Gastrocnemius medialis (tissue), 4 donors: ENCODE results near the gene ROPN1B. TPM values are rescaled to one million over a fixed set of nuclear protein-coding genes. Genes with fewer than 3 reads are reported as not detected.

Experiments used
- ATAC-seq, 2 donors: fragments of 150-250 bp; one replicate each; pipeline ENCODE4 v1.9.1; 2016
- DNase-seq, 2 donors: peaks; one replicate each; pipeline ENCODE4 v3.0.0-alpha.2; 2019
- H3K27ac ChIP-seq, 4 donors: fragments of 200-600 bp; sonication (generic); 1 replicate in 1 of 4; 2 replicates in 3 of 4; pipeline ENCODE4 v1.5.1; 2016 to 2018; ENCODE audit warnings: mild to moderate bottlenecking in 2 of 4, moderate library complexity in 1 of 4
- H3K27me3 ChIP-seq, 3 donors: fragments of 200-600 bp; sonication (generic) in 2 of 3; 1 replicate in 1 of 3; 2 replicates in 2 of 3; pipeline versions ENCODE4 v1.5.1 to v1.6.0; 2016 to 2019; ENCODE audit warnings: mild to moderate bottlenecking in 1 of 3, moderate library complexity in 1 of 3
- H3K36me3 ChIP-seq, 2 donors: fragments of 200-600 bp; sonication (generic) in 1 of 2; one replicate each; pipeline ENCODE4 v1.5.1; 2017 to 2018
- H3K4me1 ChIP-seq, 2 donors: fragments of 200-600 bp; sonication (generic) in 1 of 2; one replicate each; pipeline ENCODE4 v1.5.1; 2016 to 2017; ENCODE audit warnings: mild to moderate bottlenecking in 2 of 2
- H3K4me3 ChIP-seq, 4 donors: fragments of 200-600 bp; sonication (generic) in 3 of 4; 1 replicate in 1 of 4; 2 replicates in 3 of 4; pipeline ENCODE4 v1.5.1; 2016 to 2019; ENCODE audit warnings: mild to moderate bottlenecking in 2 of 4
- H3K9me3 ChIP-seq, 3 donors: fragments of 200-600 bp; sonication (generic) in 2 of 3; 1 replicate in 1 of 3; 2 replicates in 2 of 3; pipeline ENCODE4 v1.5.1; 2016 to 2019
- POLR2A ChIP-seq, 2 donors: fragments of 450-650 bp; IDR thresholded peaks; one replicate each; pipeline ENCODE4 v1.6.1; 2017; ENCODE audit warnings: antibody characterized with exemption in 2 of 2, mild to moderate bottlenecking in 2 of 2, moderate library complexity in 2 of 2
- in situ Hi-C, 4 donors: fragments of 200-750 bp; cut with MboI; loops; one replicate each; pipeline versions ENCODE4 v1.15.0 to v1.8.0; 2017; ENCODE audit warnings: low sequenced_read_pairs in 4 of 4
- intact Hi-C: fragments of 100-400 bp; cut with DNase I; formaldehyde crosslinking; loops from one replicate; pipeline ENCODE4 v1.15.1; 2023; ENCODE audit warnings: low total_unique reads
- total RNA-seq, 4 donors: library from RNA; depleted of rRNA; stranded (reverse); fragments of >200 nt; gene quantifications; one replicate each; pipeline versions ENCODE4 v1.1.0 to v1.2.3, GENCODE V29; 2016
- TF ChIP-seq, protein P1 (sequence below), 5 experiments: fragments of 450-650 bp in 3 of 5; fragments of 200-600 bp in 2 of 5; sonication (generic) in 2 of 5; IDR thresholded peaks in 4 of 5; conservative IDR thresholded peaks in 1 of 5; 1 replicate in 4 of 5; 2 replicates in 1 of 5; pipeline ENCODE4 v1.5.1; 2016 to 2019; ENCODE audit warnings: antibody characterized with exemption in 5 of 5, mild to moderate bottlenecking in 3 of 5, moderate library complexity in 3 of 5

Gene ROPN1B
- total RNA-seq, 4 donors from 2014 or later: 0.66 to 1.3 TPM; not detected in 2

- Histone ChIP-seq H3K27ac (no peak overlapping the region), H3K4me3 (no peak overlapping the region), H3K4me1 (no peaks in the 10 kb centered on the region), H3K36me3 (peaks cover 0 to 38% of the 10 kb centered on the region in 2 donors), H3K27me3 (no peaks in the 10 kb centered on the region), H3K9me3 (no peaks in the 10 kb centered on the region)
- no peak for DNase-seq
- ATAC-seq: no peak
- in situ Hi-C loops (no loop called here), intact Hi-C loops (no loop called here)
- TF ChIP-seq POLR2A (IDR thresholded peaks at IDR 0.05): no peak
- TF ChIP-seq, protein P1, sequence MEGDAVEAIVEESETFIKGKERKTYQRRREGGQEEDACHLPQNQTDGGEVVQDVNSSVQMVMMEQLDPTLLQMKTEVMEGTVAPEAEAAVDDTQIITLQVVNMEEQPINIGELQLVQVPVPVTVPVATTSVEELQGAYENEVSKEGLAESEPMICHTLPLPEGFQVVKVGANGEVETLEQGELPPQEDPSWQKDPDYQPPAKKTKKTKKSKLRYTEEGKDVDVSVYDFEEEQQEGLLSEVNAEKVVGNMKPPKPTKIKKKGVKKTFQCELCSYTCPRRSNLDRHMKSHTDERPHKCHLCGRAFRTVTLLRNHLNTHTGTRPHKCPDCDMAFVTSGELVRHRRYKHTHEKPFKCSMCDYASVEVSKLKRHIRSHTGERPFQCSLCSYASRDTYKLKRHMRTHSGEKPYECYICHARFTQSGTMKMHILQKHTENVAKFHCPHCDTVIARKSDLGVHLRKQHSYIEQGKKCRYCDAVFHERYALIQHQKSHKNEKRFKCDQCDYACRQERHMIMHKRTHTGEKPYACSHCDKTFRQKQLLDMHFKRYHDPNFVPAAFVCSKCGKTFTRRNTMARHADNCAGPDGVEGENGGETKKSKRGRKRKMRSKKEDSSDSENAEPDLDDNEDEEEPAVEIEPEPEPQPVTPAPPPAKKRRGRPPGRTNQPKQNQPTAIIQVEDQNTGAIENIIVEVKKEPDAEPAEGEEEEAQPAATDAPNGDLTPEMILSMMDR (IDR thresholded peaks at IDR 0.05 in 4 of 5, conservative IDR thresholded peaks at IDR 0.05 in 1 of 5): no peak
Measured at GRCh38 chr3:126018995-126019394, 50.0 kb downstream of the ROPN1B start.

DNA sequence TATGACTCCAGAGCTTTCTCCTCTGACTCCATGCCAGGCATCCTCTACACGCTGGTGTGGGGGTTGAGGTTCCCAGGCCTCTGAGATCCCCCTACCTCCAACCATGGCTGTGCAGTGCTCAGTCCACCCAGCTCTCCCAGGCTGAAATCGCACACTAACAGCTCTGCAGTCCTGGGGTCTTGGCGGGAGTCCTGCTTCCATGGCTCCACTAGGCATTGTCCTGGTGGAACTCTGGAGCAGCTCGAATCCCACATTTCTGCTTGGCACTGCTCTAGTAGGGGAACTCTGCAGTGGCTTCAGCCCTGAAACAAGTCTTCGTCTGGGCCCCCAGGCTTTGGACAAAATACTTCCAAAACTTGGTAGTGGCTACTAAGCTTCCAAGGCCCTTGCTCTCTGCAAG is 50.7 kb downstream of the ROPN1B start:
- H3K27ac ChIP-seq: no peak overlapping the region
- no peaks in the 10 kb centered on the region for H3K9me3 ChIP-seq
- intact Hi-C loops: no loop called here
- H3K36me3 ChIP-seq: peaks cover 0 to 31% of the 10 kb centered on the region in 2 donors
- H3K4me3 ChIP-seq: no peak overlapping the region
- ATAC-seq (no peak), DNase-seq (no peak)
- H3K27me3 ChIP-seq: no peaks in the 10 kb centered on the region
- in situ Hi-C loops: no loop called here
- H3K4me1 ChIP-seq: no peaks in the 10 kb centered on the region
- no peak for TF ChIP-seq POLR2A (IDR thresholded peaks at IDR 0.05)
- TF ChIP-seq, protein P1 (IDR thresholded peaks at IDR 0.05 in 4 of 5, conservative IDR thresholded peaks at IDR 0.05 in 1 of 5): no peak

DNA sequence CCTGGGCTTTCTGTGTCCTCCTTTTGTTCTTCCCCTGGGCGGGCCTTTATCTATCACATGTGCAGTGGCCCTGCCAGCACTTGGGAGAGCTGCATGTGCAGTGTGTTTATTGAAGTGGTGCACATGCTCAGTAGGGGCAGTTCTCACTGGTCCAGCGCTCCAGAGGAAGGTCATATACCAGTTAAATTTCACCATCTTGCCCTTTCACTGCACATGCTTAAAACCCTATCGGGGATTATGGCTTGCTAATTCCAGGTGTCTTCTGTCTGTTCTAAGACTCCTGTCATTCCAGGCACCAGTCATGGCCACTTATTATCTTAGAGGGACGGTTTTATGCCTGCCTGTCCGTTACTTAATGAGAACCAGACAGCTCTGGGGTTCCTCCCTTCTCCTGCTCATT is 52.2 kb downstream of the ROPN1B start:
- no peaks in the 10 kb centered on the region for H3K27me3 ChIP-seq
- H3K4me1 ChIP-seq: no peaks in the 10 kb centered on the region
- no peak overlapping the region for H3K27ac ChIP-seq
- intact Hi-C loops (no loop called here), in situ Hi-C loops (no loop called here)
- ATAC-seq (no peak), DNase-seq (no peak)
- no peaks in the 10 kb centered on the region for H3K9me3 ChIP-seq
- TF ChIP-seq POLR2A (IDR thresholded peaks at IDR 0.05): no peak
- TF ChIP-seq, protein P1 (IDR thresholded peaks at IDR 0.05 in 4 of 5, conservative IDR thresholded peaks at IDR 0.05 in 1 of 5): no peak
- peaks cover 0 to 30% of the 10 kb centered on the region in 2 donors for H3K36me3 ChIP-seq
- no peak overlapping the region for H3K4me3 ChIP-seq

DNA sequence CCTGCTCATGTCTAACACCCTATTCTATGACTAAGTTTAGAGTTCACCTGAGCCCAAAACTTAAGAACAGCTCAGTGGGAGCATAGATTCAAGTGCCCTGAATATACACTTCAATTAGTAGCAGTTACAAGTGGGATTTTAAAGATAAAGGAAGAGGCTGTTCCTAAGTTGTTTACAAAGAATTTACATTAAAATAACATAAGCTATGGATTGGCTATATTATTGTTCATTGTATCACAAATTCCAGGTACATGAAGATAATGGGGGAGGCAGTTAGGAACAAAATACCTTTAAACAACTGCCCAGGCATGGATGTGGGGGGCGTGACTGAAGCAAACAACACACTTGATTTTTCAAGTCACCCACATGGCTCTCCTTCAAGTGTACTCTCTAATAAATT is 52.7 kb downstream of the ROPN1B start:
- Histone ChIP-seq H3K27ac (no peak overlapping the region), H3K9me3 (no peaks in the 10 kb centered on the region), H3K36me3 (peaks cover 0 to 26% of the 10 kb centered on the region in 2 donors), H3K4me1 (no peaks in the 10 kb centered on the region), H3K27me3 (no peaks in the 10 kb centered on the region), H3K4me3 (no peak overlapping the region)
- ATAC-seq: no peak
- intact Hi-C loops (no loop called here), in situ Hi-C loops (no loop called here)
- no peak for TF ChIP-seq POLR2A (IDR thresholded peaks at IDR 0.05)
- TF ChIP-seq, protein P1 (IDR thresholded peaks at IDR 0.05 in 4 of 5, conservative IDR thresholded peaks at IDR 0.05 in 1 of 5): no peak
- no peak for DNase-seq

DNA sequence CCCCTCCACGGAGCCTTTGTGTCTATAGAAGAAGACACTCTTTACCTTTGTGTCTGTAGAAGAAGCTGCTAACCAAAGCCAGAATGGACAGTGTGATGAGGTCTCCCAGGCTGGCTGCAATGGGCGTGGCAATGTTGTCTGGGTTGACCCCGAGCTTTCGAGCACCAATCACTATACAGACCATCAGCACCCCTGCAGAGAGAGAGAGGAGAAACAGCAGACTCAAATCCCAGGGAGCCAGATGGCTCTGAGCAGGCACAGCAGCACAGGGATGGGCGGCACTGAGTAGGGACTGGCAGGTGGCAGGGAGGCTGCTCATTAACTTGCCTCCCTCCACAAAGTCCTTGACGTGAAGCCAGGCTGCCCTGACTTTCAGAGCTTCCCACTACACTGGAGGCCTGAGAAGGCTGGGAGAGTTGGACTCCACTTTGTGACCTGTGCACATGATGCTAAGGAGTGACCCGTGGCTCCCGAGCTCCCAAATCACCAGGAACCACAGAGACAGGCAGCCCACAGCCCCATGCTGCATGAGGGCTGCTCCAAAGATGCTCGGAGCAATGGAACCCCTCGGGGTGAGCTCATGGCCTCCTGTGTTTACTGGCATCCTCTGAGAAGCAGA is 53.9 kb downstream of the ROPN1B start:
- no peak for DNase-seq
- no peaks in the 10 kb centered on the region for H3K27me3 ChIP-seq
- no peak for ATAC-seq
- TF ChIP-seq, protein P1 (IDR thresholded peaks at IDR 0.05 in 4 of 5, conservative IDR thresholded peaks at IDR 0.05 in 1 of 5): no peak
- no peak for TF ChIP-seq POLR2A (IDR thresholded peaks at IDR 0.05)
- no peaks in the 10 kb centered on the region for H3K4me1 ChIP-seq
- in situ Hi-C loops: no loop called here
- H3K36me3 ChIP-seq: peaks cover 0 to 21% of the 10 kb centered on the region in 2 donors
- intact Hi-C loops: no loop called here
- H3K27ac ChIP-seq: no peak overlapping the region
- H3K4me3 ChIP-seq: no peak overlapping the region
- H3K9me3 ChIP-seq: no peaks in the 10 kb centered on the region
